Measurements from ENCODE around the gene ENOX1.

Gene ENOX1

GRCh38 chr13:43802511-43802910, 15.7 kb upstream of the ENOX1 start:
- Histone ChIP-seq H3K27me3 (ENCODE audit: insufficient read depth, low read length, poor library complexity) (no peaks in the 10 kb centered on the region), H3K4me3 (ENCODE audit: low read length) (no peak overlapping the region)

GRCh38 chr13:43800828-43801227, 14.1 kb upstream of the ENOX1 start:
- no peak overlapping the region for H3K4ac ChIP-seq (ENCODE audit: low read depth, low read length)
- H4K8ac ChIP-seq (ENCODE audit: low read depth, low read length), result no peak overlapping the region
- H3K4me3 ChIP-seq (ENCODE audit: low read length), result no peak overlapping the region
- H4K5ac ChIP-seq (ENCODE audit: low read length), result no peak overlapping the region
- peaks cover 2% of the 10 kb centered on the region for H3K4me1 ChIP-seq (ENCODE audit: control insufficient read depth, low read depth, low read length)
- no peak overlapping the region for H3K4me2 ChIP-seq (ENCODE audit: low read length)
- H3K18ac ChIP-seq (ENCODE audit: low read length), result no peak overlapping the region
- H3K27ac ChIP-seq (ENCODE audit: low read depth, low read length), result no peak overlapping the region
- H3K23ac ChIP-seq (ENCODE audit: low read length), result no peak overlapping the region
- H2BK15ac ChIP-seq (replicated peaks; ENCODE audit: low read depth), result no peak overlapping the region
- H3K56ac ChIP-seq (ENCODE audit: low read length), result no peak overlapping the region
- no peaks in the 10 kb centered on the region for H3K27me3 ChIP-seq (ENCODE audit: insufficient read depth, low read length, poor library complexity)
- H3K79me1 ChIP-seq (ENCODE audit: low read length), result no peaks in the 10 kb centered on the region
- no peaks in the 10 kb centered on the region for H3K36me3 ChIP-seq (ENCODE audit: control insufficient read depth, insufficient read depth, low read length)
- no peak overlapping the region for H3K9ac ChIP-seq (ENCODE audit: low read length)
- H2AK5ac ChIP-seq (ENCODE audit: low read length), result no peak overlapping the region
- H2BK120ac ChIP-seq (ENCODE audit: low read depth, low read length), result no peak overlapping the region
- H3K79me2 ChIP-seq (ENCODE audit: control insufficient read depth, insufficient read depth, low read length), result no peaks in the 10 kb centered on the region
- no CpG with 5 or more reads among the region's 3 CpGs for WGBS (ENCODE audit: extremely low coverage, insufficient coverage, low lambda C conversion rate)
- no peak overlapping the region for H2BK5ac ChIP-seq (ENCODE audit: low read length)
- DNase-seq, result no peak

More at GRCh38 chr13:43802511-43802910, 15.7 kb upstream of the ENOX1 start:
- H4K5ac ChIP-seq (ENCODE audit: low read length), result no peak overlapping the region
- no peak overlapping the region for H3K56ac ChIP-seq (ENCODE audit: low read length)
- H3K18ac ChIP-seq (ENCODE audit: low read length), result no peak overlapping the region
- H3K79me1 ChIP-seq (ENCODE audit: low read length), result no peaks in the 10 kb centered on the region
- no peaks in the 10 kb centered on the region for H3K36me3 ChIP-seq (ENCODE audit: control insufficient read depth, insufficient read depth, low read length)
- H2BK5ac ChIP-seq (ENCODE audit: low read length), result no peak overlapping the region
- no peak overlapping the region for H3K4me2 ChIP-seq (ENCODE audit: low read length)
- no peak overlapping the region for H2BK15ac ChIP-seq (replicated peaks; ENCODE audit: low read depth)
- no peak overlapping the region for H3K9ac ChIP-seq (ENCODE audit: low read length)
- H4K8ac ChIP-seq (ENCODE audit: low read depth, low read length), result no peak overlapping the region
- no peak overlapping the region for H2BK120ac ChIP-seq (ENCODE audit: low read depth, low read length)
- no peak overlapping the region for H3K23ac ChIP-seq (ENCODE audit: low read length)
- no peak overlapping the region for H3K4ac ChIP-seq (ENCODE audit: low read depth, low read length)
- H3K27ac ChIP-seq (ENCODE audit: low read depth, low read length), result no peak overlapping the region
- peaks cover 2% of the 10 kb centered on the region for H3K4me1 ChIP-seq (ENCODE audit: control insufficient read depth, low read depth, low read length)
- no peaks in the 10 kb centered on the region for H3K79me2 ChIP-seq (ENCODE audit: control insufficient read depth, insufficient read depth, low read length)
- H2AK5ac ChIP-seq (ENCODE audit: low read length), result no peak overlapping the region
- DNase-seq, result no peak

GRCh38 chr13:43799191-43799590, 12.4 kb upstream of the ENOX1 start:
- Histone ChIP-seq H2BK120ac (ENCODE audit: low read depth, low read length) (no peak overlapping the region), H2AK5ac (ENCODE audit: low read length) (no peak overlapping the region), H3K27ac (ENCODE audit: low read depth, low read length) (no peak overlapping the region), H4K5ac (ENCODE audit: low read length) (no peak overlapping the region), H3K79me2 (ENCODE audit: control insufficient read depth, insufficient read depth, low read length) (no peaks in the 10 kb centered on the region), H3K36me3 (ENCODE audit: control insufficient read depth, insufficient read depth, low read length) (no peaks in the 10 kb centered on the region), H3K56ac (ENCODE audit: low read length) (no peak overlapping the region), H2BK5ac (ENCODE audit: low read length) (no peak overlapping the region), H3K23ac (ENCODE audit: low read length) (no peak overlapping the region), H4K8ac (ENCODE audit: low read depth, low read length) (no peak overlapping the region), H3K9ac (ENCODE audit: low read length) (no peak overlapping the region), H3K18ac (ENCODE audit: low read length) (no peak overlapping the region), H3K27me3 (ENCODE audit: insufficient read depth, low read length, poor library complexity) (no peaks in the 10 kb centered on the region), H3K79me1 (ENCODE audit: low read length) (no peaks in the 10 kb centered on the region), H2BK15ac (replicated peaks; ENCODE audit: low read depth) (no peak overlapping the region), H3K4ac (ENCODE audit: low read depth, low read length) (no peak overlapping the region), H3K4me2 (ENCODE audit: low read length) (no peak overlapping the region), H3K4me1 (ENCODE audit: control insufficient read depth, low read depth, low read length) (no peaks in the 10 kb centered on the region), H3K4me3 (ENCODE audit: low read length) (no peak overlapping the region)
- DNase-seq, result no peak
- WGBS (ENCODE audit: extremely low coverage, insufficient coverage, low lambda C conversion rate), result no CpG with 5 or more reads among the region's 4 CpGs

GRCh38 chr13:43797869-43798268, 11.1 kb upstream of the ENOX1 start:
- H3K56ac ChIP-seq (ENCODE audit: low read length), result no peak overlapping the region
- WGBS (ENCODE audit: extremely low coverage, insufficient coverage, low lambda C conversion rate), result no CpG with 5 or more reads among the region's 3 CpGs
- no peak overlapping the region for H3K4ac ChIP-seq (ENCODE audit: low read depth, low read length)
- H2BK120ac ChIP-seq (ENCODE audit: low read depth, low read length), result no peak overlapping the region
- no peak overlapping the region for H3K4me2 ChIP-seq (ENCODE audit: low read length)
- no peak for DNase-seq
- no peaks in the 10 kb centered on the region for H3K27me3 ChIP-seq (ENCODE audit: insufficient read depth, low read length, poor library complexity)
- H4K5ac ChIP-seq (ENCODE audit: low read length), result no peak overlapping the region
- H3K9ac ChIP-seq (ENCODE audit: low read length), result no peak overlapping the region
- H3K27ac ChIP-seq (ENCODE audit: low read depth, low read length), result no peak overlapping the region
- no peaks in the 10 kb centered on the region for H3K4me1 ChIP-seq (ENCODE audit: control insufficient read depth, low read depth, low read length)
- H2BK5ac ChIP-seq (ENCODE audit: low read length), result no peak overlapping the region
- H3K4me3 ChIP-seq (ENCODE audit: low read length), result no peak overlapping the region
- H2AK5ac ChIP-seq (ENCODE audit: low read length), result no peak overlapping the region
- H3K23ac ChIP-seq (ENCODE audit: low read length), result no peak overlapping the region
- no peak overlapping the region for H3K18ac ChIP-seq (ENCODE audit: low read length)
- no peak overlapping the region for H2BK15ac ChIP-seq (replicated peaks; ENCODE audit: low read depth)
- H3K79me2 ChIP-seq (ENCODE audit: control insufficient read depth, insufficient read depth, low read length), result no peaks in the 10 kb centered on the region
- H3K36me3 ChIP-seq (ENCODE audit: control insufficient read depth, insufficient read depth, low read length), result no peaks in the 10 kb centered on the region
- no peaks in the 10 kb centered on the region for H3K79me1 ChIP-seq (ENCODE audit: low read length)
- H4K8ac ChIP-seq (ENCODE audit: low read depth, low read length), result no peak overlapping the region

GRCh38 chr13:43797159-43797558, 10.4 kb upstream of the ENOX1 start:
- Histone ChIP-seq H3K9ac (ENCODE audit: low read length) (no peak overlapping the region), H4K5ac (ENCODE audit: low read length) (no peak overlapping the region), H2BK15ac (replicated peaks; ENCODE audit: low read depth) (no peak overlapping the region), H3K4me3 (ENCODE audit: low read length) (no peak overlapping the region), H3K4me2 (ENCODE audit: low read length) (no peak overlapping the region), H3K56ac (ENCODE audit: low read length) (no peak overlapping the region), H2BK5ac (ENCODE audit: low read length) (no peak overlapping the region), H3K27ac (ENCODE audit: low read depth, low read length) (no peak overlapping the region), H2AK5ac (ENCODE audit: low read length) (no peak overlapping the region), H2BK120ac (ENCODE audit: low read depth, low read length) (no peak overlapping the region), H4K8ac (ENCODE audit: low read depth, low read length) (no peak overlapping the region), H3K23ac (ENCODE audit: low read length) (no peak overlapping the region), H3K36me3 (ENCODE audit: control insufficient read depth, insufficient read depth, low read length) (no peaks in the 10 kb centered on the region), H3K79me1 (ENCODE audit: low read length) (no peaks in the 10 kb centered on the region), H3K27me3 (ENCODE audit: insufficient read depth, low read length, poor library complexity) (no peaks in the 10 kb centered on the region), H3K18ac (ENCODE audit: low read length) (no peak overlapping the region), H3K79me2 (ENCODE audit: control insufficient read depth, insufficient read depth, low read length) (no peaks in the 10 kb centered on the region), H3K4ac (ENCODE audit: low read depth, low read length) (no peak overlapping the region), H3K4me1 (ENCODE audit: control insufficient read depth, low read depth, low read length) (no peaks in the 10 kb centered on the region)
- DNase-seq, result no peak
- WGBS (ENCODE audit: extremely low coverage, insufficient coverage, low lambda C conversion rate), result no CpG with 5 or more reads among the region's 1 CpG

- H3K4me2 ChIP-seq (ENCODE audit: low read length), result no peak overlapping the region
- H3K4ac ChIP-seq (ENCODE audit: low read depth, low read length), result no peak overlapping the region
- H2BK5ac ChIP-seq (ENCODE audit: low read length), result no peak overlapping the region
- H3K4me3 ChIP-seq (ENCODE audit: low read length), result no peak overlapping the region
- no peak overlapping the region for H4K5ac ChIP-seq (ENCODE audit: low read length)
- H4K8ac ChIP-seq (ENCODE audit: low read depth, low read length), result no peak overlapping the region
- no peaks in the 10 kb centered on the region for H3K36me3 ChIP-seq (ENCODE audit: control insufficient read depth, insufficient read depth, low read length)
- H3K79me2 ChIP-seq (ENCODE audit: control insufficient read depth, insufficient read depth, low read length), result no peaks in the 10 kb centered on the region
- H2BK120ac ChIP-seq (ENCODE audit: low read depth, low read length), result no peak overlapping the region
- DNase-seq, result no peak
- no peak overlapping the region for H3K56ac ChIP-seq (ENCODE audit: low read length)
- H3K4me1 ChIP-seq (ENCODE audit: control insufficient read depth, low read depth, low read length), result no peaks in the 10 kb centered on the region
- no peaks in the 10 kb centered on the region for H3K79me1 ChIP-seq (ENCODE audit: low read length)
- no peak overlapping the region for H3K27ac ChIP-seq (ENCODE audit: low read depth, low read length)
- H3K18ac ChIP-seq (ENCODE audit: low read length), result no peak overlapping the region
- H3K27me3 ChIP-seq (ENCODE audit: insufficient read depth, low read length, poor library complexity), result no peaks in the 10 kb centered on the region
- H2BK15ac ChIP-seq (replicated peaks; ENCODE audit: low read depth), result no peak overlapping the region
- H2AK5ac ChIP-seq (ENCODE audit: low read length), result no peak overlapping the region
- H3K23ac ChIP-seq (ENCODE audit: low read length), result no peak overlapping the region
- H3K9ac ChIP-seq (ENCODE audit: low read length), result no peak overlapping the region
These were observed 7.6 kb upstream of the ENOX1 start for GRCh38 chr13:43794416-43794815.

Data from mesendoderm (in vitro differentiated cells).